Endothelial cell of umbilical vein (primary cell): ENCODE results near the gene CCDC47. TPM values are rescaled to one million over a fixed set of nuclear protein-coding genes. Genes with fewer than 3 reads are reported as not detected.

Experiments
- BruUV-seq: library from RNA; stranded (reverse); fragments of 400-500 nt; replicated peaks from 2 replicates; lab custom pipeline; 2021; lab: Mats Ljungman, UMichigan
- CTCF ChIA-PET: fragments of 300-600, 350-600 bp; sonication (Branson Sonifier 250); formaldehyde crosslinking; loops from one replicate; lab custom pipeline; 2021; ENCODE audit warnings: antibody characterized with exemption, inconsistent platforms; lab: Charles Lee
- POLR2A ChIA-PET: fragments of 300-600, 350-600 bp; sonication (Branson Sonifier 250); formaldehyde crosslinking; loops from one replicate; lab custom pipeline; 2021; ENCODE audit warnings: antibody characterized with exemption, inconsistent platforms; lab: Charles Lee
- DNase-seq: peaks from one replicate; pipeline ENCODE4 v3.0.0-alpha.2; 2011; ENCODE audit warnings: low read depth, low spot score
- FAIRE-seq: peaks from 2 replicates; lab custom pipeline; 2011; peaks lifted over from hg19 to GRCh38; lab: Jason Lieb, UNC
- H2AFZ ChIP-seq: 2 replicates; pipeline ENCODE4 v1.6.0; 2012; ENCODE audit warnings: low read depth, low read length, control low read depth, inconsistent platforms
- H3K27ac ChIP-seq: 2 replicates; pipeline ENCODE4 v1.5.1; 2011; ENCODE audit warnings: low read depth, mild to moderate bottlenecking, control low read depth, low read length, moderate library complexity; ENCODE audit not compliant: insufficient read depth
- H3K27me3 ChIP-seq, 2 experiments: 2 replicates each; pipeline versions ENCODE4 v1.6.0 to v1.6.1; 2011; ENCODE audit warnings: low read length in 2 of 2, mixed read lengths in 1 of 2; ENCODE audit not compliant: control insufficient read depth in 2 of 2, insufficient read depth in 2 of 2
- H3K36me3 ChIP-seq, 2 experiments: 2 replicates in 1 of 2; 3 replicates in 1 of 2; pipeline ENCODE4 v1.5.1; 2011; ENCODE audit warnings: low read length in 2 of 2, mild to moderate bottlenecking in 1 of 2, moderate library complexity in 1 of 2; ENCODE audit not compliant: control insufficient read depth in 2 of 2, insufficient read depth in 2 of 2; ENCODE audit errors: extremely low read depth in 1 of 2
- H3K4me1 ChIP-seq: 3 replicates; pipeline ENCODE4 v1.5.1; 2011; ENCODE audit warnings: mild to moderate bottlenecking, low read length; ENCODE audit not compliant: control insufficient read depth, insufficient read depth; ENCODE audit errors: extremely low read depth
- H3K4me2 ChIP-seq: 2 replicates; pipeline ENCODE4 v1.6.1; 2011; ENCODE audit warnings: low read length, control low read depth, mixed read lengths; ENCODE audit not compliant: insufficient read depth
- H3K4me3 ChIP-seq, 3 experiments: fragments of 200-600 bp in 1 of 3; sonication (generic), shearing (Covaris generic) in 1 of 3; replicated peaks in 1 of 3; 2 replicates each; pipeline ENCODE4 v1.5.1; 2011 to 2016; ENCODE audit warnings: control low read depth in 3 of 3, low read length in 3 of 3, mild to moderate bottlenecking in 2 of 3, inconsistent platforms in 1 of 3, low read depth in 1 of 3, moderate library complexity in 1 of 3; ENCODE audit not compliant: insufficient read depth in 1 of 3
- H3K79me2 ChIP-seq: 2 replicates; pipeline ENCODE4 v1.6.0; 2012; ENCODE audit warnings: low read length, inconsistent platforms; ENCODE audit not compliant: control insufficient read depth, insufficient read depth
- H3K9ac ChIP-seq: replicated peaks from 2 replicates; pipeline ENCODE3; 2011; ENCODE audit warnings: low read length, control low read depth; ENCODE audit not compliant: insufficient read depth; ENCODE audit errors: extremely low read depth
- H3K9me1 ChIP-seq: replicated peaks from 3 replicates; pipeline ENCODE4 v1.6.0; 2011; ENCODE audit warnings: mild to moderate bottlenecking, low read length; ENCODE audit not compliant: control insufficient read depth, insufficient read depth; ENCODE audit errors: extremely low read depth
- H3K9me3 ChIP-seq: replicated peaks from 2 replicates; pipeline ENCODE4 v1.5.1; 2012; ENCODE audit warnings: low read length, inconsistent platforms; ENCODE audit not compliant: control insufficient read depth, insufficient read depth
- H4K20me1 ChIP-seq: replicated peaks from 2 replicates; pipeline ENCODE3; 2011; ENCODE audit warnings: mild to moderate bottlenecking, low read length; ENCODE audit not compliant: control insufficient read depth, insufficient read depth; ENCODE audit errors: extremely low read depth
- EZH2 ChIP-seq: IDR thresholded peaks from 2 replicates; pipeline ENCODE4 v1.6.1; 2012; ENCODE audit warnings: borderline replicate concordance, low read depth, mild to moderate bottlenecking, moderate library complexity, low read length, inconsistent platforms; ENCODE audit not compliant: severe bottlenecking
- FOS ChIP-seq: IDR thresholded peaks from 2 replicates; pipeline ENCODE4 v1.6.1; 2011; ENCODE audit warnings: mild to moderate bottlenecking, low read length, moderate library complexity, borderline replicate concordance; ENCODE audit not compliant: insufficient read depth
- GATA2 ChIP-seq: IDR thresholded peaks from 2 replicates; pipeline ENCODE4 v1.7.0; 2011; ENCODE audit warnings: low read depth, mild to moderate bottlenecking, moderate library complexity, mixed read lengths, low read length; ENCODE audit not compliant: insufficient read length, insufficient read depth
- JUN ChIP-seq: IDR thresholded peaks from 2 replicates; pipeline ENCODE4 v1.6.1; 2011; ENCODE audit warnings: borderline replicate concordance, low read depth; ENCODE audit not compliant: insufficient read length, insufficient read depth
- MAX ChIP-seq: IDR thresholded peaks from 2 replicates; pipeline ENCODE4 v1.6.1; 2011; ENCODE audit not compliant: insufficient read depth, insufficient read length
- MYC ChIP-seq: IDR thresholded peaks from one replicate; pipeline ENCODE4 v1.6.1; 2011; ENCODE audit warnings: mild to moderate bottlenecking, low read depth, low read length
- POLR2A ChIP-seq: IDR thresholded peaks from 2 replicates; pipeline ENCODE4 v1.6.1; 2012; ENCODE audit warnings: low read depth, mild to moderate bottlenecking, control low read depth, low read length
- POLR2AphosphoS5 ChIP-seq: IDR thresholded peaks from 2 replicates; pipeline ENCODE4 v1.6.1; 2012; ENCODE audit warnings: low read depth, mild to moderate bottlenecking, control low read depth, low read length, moderate library complexity; ENCODE audit not compliant: insufficient read depth
- dilution Hi-C: fragments of 300-500 bp; cut with MboI; formaldehyde crosslinking; loops from one replicate; pipeline ENCODE4 v1.15.0; 2019; ENCODE audit warnings: low sequenced_read_pairs; ENCODE audit not compliant: extremely low pct_ligation_motif_present
- intact Hi-C: fragments of 100-400 bp; cut with micrococcal nuclease; formaldehyde crosslinking; loops from one replicate; pipeline ENCODE4 v1.10.0; 2022
- polyA plus RNA-seq, 4 experiments: library from polyadenylated mRNA; depleted of rRNA in 3 of 4; stranded (reverse) in 3 of 4; unstranded in 1 of 4; fragments of >200 nt; gene quantifications; 2 replicates each; pipeline versions ENCODE4 v1.2.1 to v1.2.3, GENCODE V29; 2011 to 2012; ENCODE audit warnings: missing spikeins in 1 of 4
- total RNA-seq: library from RNA; stranded (reverse); gene quantifications from 2 replicates; pipeline ENCODE4 v1.2.3, GENCODE V29; 2021
- TF ChIP-seq, protein P1 (sequence below), 2 donors: IDR thresholded peaks; 1 replicate in 1 of 2; 2 replicates in 1 of 2; pipeline ENCODE4 v1.5.1; 2011; ENCODE audit warnings: low read length in 2 of 2, mild to moderate bottlenecking in 2 of 2, moderate library complexity in 2 of 2, control low read depth in 1 of 2, inconsistent platforms in 1 of 2, low read depth in 1 of 2; ENCODE audit not compliant: insufficient read depth in 1 of 2; ENCODE audit errors: extremely low read depth in 1 of 2

CCDC47 gene
- total and polyA plus RNA-seq, 2 donors (not counting 3 experiments of a cell fraction or from before 2014, with no cell fraction given): 21.7 to 76.5 TPM

- H3K9me3 ChIP-seq: no peaks in the 10 kb centered on the region
- intact Hi-C loops: loop anchor here (1.0 to 5.0 kb wide), 3 partner anchors 33 to 118 kb away; partner anchors contain the start of genes CCDC47, LIMD2 and MAP3K3
- POLR2A ChIA-PET: interaction anchor here (0.6 kb wide), 1 partner anchor 29 kb away, joined by 4 read pairs; no protein-coding TSS in a partner anchor
- peaks cover 19% of the 10 kb centered on the region for H3K79me2 ChIP-seq
- H4K20me1 ChIP-seq: no peaks in the 10 kb centered on the region
- H3K4me1 ChIP-seq: peaks cover 12% of the 10 kb centered on the region
- H3K4me2 ChIP-seq: peak overlapping the region; percentile 93
- TF ChIP-seq JUN (no peak), POLR2AphosphoS5 (no peak), POLR2A (no peak), EZH2 (no peak), MAX (no peak), FOS (no peak), MYC (no peak), GATA2 (no peak)
- TF ChIP-seq, protein P1, sequence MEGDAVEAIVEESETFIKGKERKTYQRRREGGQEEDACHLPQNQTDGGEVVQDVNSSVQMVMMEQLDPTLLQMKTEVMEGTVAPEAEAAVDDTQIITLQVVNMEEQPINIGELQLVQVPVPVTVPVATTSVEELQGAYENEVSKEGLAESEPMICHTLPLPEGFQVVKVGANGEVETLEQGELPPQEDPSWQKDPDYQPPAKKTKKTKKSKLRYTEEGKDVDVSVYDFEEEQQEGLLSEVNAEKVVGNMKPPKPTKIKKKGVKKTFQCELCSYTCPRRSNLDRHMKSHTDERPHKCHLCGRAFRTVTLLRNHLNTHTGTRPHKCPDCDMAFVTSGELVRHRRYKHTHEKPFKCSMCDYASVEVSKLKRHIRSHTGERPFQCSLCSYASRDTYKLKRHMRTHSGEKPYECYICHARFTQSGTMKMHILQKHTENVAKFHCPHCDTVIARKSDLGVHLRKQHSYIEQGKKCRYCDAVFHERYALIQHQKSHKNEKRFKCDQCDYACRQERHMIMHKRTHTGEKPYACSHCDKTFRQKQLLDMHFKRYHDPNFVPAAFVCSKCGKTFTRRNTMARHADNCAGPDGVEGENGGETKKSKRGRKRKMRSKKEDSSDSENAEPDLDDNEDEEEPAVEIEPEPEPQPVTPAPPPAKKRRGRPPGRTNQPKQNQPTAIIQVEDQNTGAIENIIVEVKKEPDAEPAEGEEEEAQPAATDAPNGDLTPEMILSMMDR (IDR thresholded peaks at IDR 0.05; ENCODE audit: extremely low read depth in 1 of 2, insufficient read depth in 1 of 2, low read depth in 1 of 2, low read length in 2 of 2): no peak
- H3K36me3 ChIP-seq: peaks cover 0 to 2% of the 10 kb centered on the region in 2 experiments
- peak overlapping the region; percentile 72 to 98 (median 89) for H3K4me3 ChIP-seq
- peak overlapping the region; percentile 77 for H3K27ac ChIP-seq
- dilution Hi-C loops: no loop called here
- CTCF ChIA-PET: interaction anchor here (0.9 kb wide), 1 partner anchor 9 kb away, joined by 3 read pairs; no protein-coding TSS in a partner anchor
- FAIRE-seq (peak; percentile 18), DNase-seq (peak; percentile 40)
- peak overlapping the region; percentile 95 for H3K9ac ChIP-seq
- H3K9me1 ChIP-seq: no peaks in the 10 kb centered on the region
- BruUV-seq: TSS peak; percentile 39
- H2AFZ ChIP-seq: peak overlapping the region; percentile 87
- H3K27me3 ChIP-seq: no peaks in the 10 kb centered on the region
These were observed 32.8 kb downstream of the CCDC47 start for GRCh38 chr17:63740464-63741142.
